CD14-positive monocyte (primary cell): ENCODE measurements around the gene QPCT. TPM values are rescaled to one million over a fixed set of nuclear protein-coding genes. Genes with fewer than 3 reads are reported as not detected.

Source experiments
- DNase-seq, 3 donors: peaks; one replicate each; pipeline ENCODE4 v3.0.0-alpha.2; 2011 to 2022
- H2AFZ ChIP-seq: 2 replicates; pipeline ENCODE4 v1.6.0; 2012; ENCODE audit warnings: mild to moderate bottlenecking, low read depth, low read length, inconsistent platforms; ENCODE audit not compliant: insufficient read depth, poor library complexity, severe bottlenecking
- H3K27ac ChIP-seq, 2 donors: 1 replicate in 1 of 2; 2 replicates in 1 of 2; pipeline ENCODE4 v1.5.1; 2012 to 2013; ENCODE audit warnings: low read length in 2 of 2, control low read depth in 1 of 2, inconsistent platforms in 1 of 2, low read depth in 1 of 2, mild to moderate bottlenecking in 1 of 2
- H3K27me3 ChIP-seq, 2 donors: one replicate each; pipeline versions ENCODE4 v1.6.0 to v1.6.1; 2011 to 2013; ENCODE audit warnings: low read length in 2 of 2; ENCODE audit not compliant: control insufficient read depth in 2 of 2, insufficient read depth in 2 of 2
- H3K36me3 ChIP-seq, 2 donors: replicated peaks in 1 of 2; 1 replicate in 1 of 2; 2 replicates in 1 of 2; pipeline versions ENCODE4 v1.5.1 to v1.6.1; 2012 to 2013; ENCODE audit warnings: low read length in 2 of 2, control low read depth in 1 of 2, inconsistent platforms in 1 of 2, mild to moderate bottlenecking in 1 of 2; ENCODE audit not compliant: insufficient read depth in 2 of 2, control insufficient read depth in 1 of 2
- H3K4me1 ChIP-seq, 2 donors: 1 replicate in 1 of 2; 2 replicates in 1 of 2; pipeline versions ENCODE4 v1.5.1 to v1.6.1; 2012 to 2013; ENCODE audit warnings: low read length in 2 of 2, control low read depth in 1 of 2, inconsistent platforms in 1 of 2, mild to moderate bottlenecking in 1 of 2, moderate library complexity in 1 of 2; ENCODE audit not compliant: insufficient read depth in 2 of 2, control insufficient read depth in 1 of 2
- H3K4me2 ChIP-seq: replicated peaks from 2 replicates; pipeline ENCODE3; 2012; ENCODE audit warnings: low read length, moderate library complexity, mild to moderate bottlenecking; ENCODE audit not compliant: poor library complexity, severe bottlenecking; ENCODE audit errors: extremely low read depth
- H3K4me3 ChIP-seq, 3 experiments: fragments of 200-600 bp in 1 of 3; sonication (generic) in 1 of 3; replicated peaks in 1 of 3; 1 replicate in 2 of 3; 2 replicates in 1 of 3; pipeline ENCODE4 v1.5.1; 2011 to 2013; ENCODE audit warnings: low read length in 3 of 3, mild to moderate bottlenecking in 3 of 3, control low read depth in 2 of 3, low read depth in 2 of 3, inconsistent platforms in 1 of 3, moderate library complexity in 1 of 3
- H3K79me2 ChIP-seq: 2 replicates; pipeline ENCODE4 v1.6.0; 2012; ENCODE audit warnings: mild to moderate bottlenecking, control low read depth, inconsistent platforms, low read length, moderate library complexity; ENCODE audit not compliant: insufficient read depth
- H3K9ac ChIP-seq: 2 replicates; pipeline ENCODE4 v1.6.0; 2017; ENCODE audit warnings: low read length, mild to moderate bottlenecking; ENCODE audit not compliant: insufficient read depth, poor library complexity, severe bottlenecking
- H3K9me3 ChIP-seq, 2 donors: replicated peaks in 1 of 2; 1 replicate in 1 of 2; 2 replicates in 1 of 2; pipeline versions ENCODE4 v1.5.1 to v1.6.1; 2012 to 2013; ENCODE audit warnings: low read length in 2 of 2, control low read depth in 1 of 2; ENCODE audit not compliant: control insufficient read depth in 1 of 2, insufficient read depth in 1 of 2
- H4K20me1 ChIP-seq: 2 replicates; pipeline ENCODE4 v1.6.0; 2012; ENCODE audit warnings: mild to moderate bottlenecking, low read length, control low read depth, moderate library complexity; ENCODE audit not compliant: insufficient read depth
- H3K27ac Mint-ChIP-seq, 7 donors: one replicate each; pipeline ENCODE4 v1.8.0; 2020; ENCODE audit warnings: mild to moderate bottlenecking in 7 of 7, mixed read lengths in 7 of 7, moderate library complexity in 6 of 7, inconsistent platforms in 2 of 7
- H3K27me3 Mint-ChIP-seq, 3 donors: one replicate each; pipeline ENCODE4 v1.8.0; 2021 to 2022; ENCODE audit warnings: low read depth in 3 of 3, mild to moderate bottlenecking in 3 of 3, mixed read lengths in 3 of 3, moderate library complexity in 3 of 3, inconsistent platforms in 1 of 3
- H3K36me3 Mint-ChIP-seq, 2 donors: one replicate each; pipeline ENCODE4 v1.8.0; 2020; ENCODE audit warnings: mixed read lengths in 2 of 2, inconsistent platforms in 1 of 2, mild to moderate bottlenecking in 1 of 2
- H3K4me1 Mint-ChIP-seq: one replicate; pipeline ENCODE4 v1.8.0; 2020; ENCODE audit warnings: mild to moderate bottlenecking, mixed read lengths
- H3K4me3 Mint-ChIP-seq, 2 donors: one replicate each; pipeline ENCODE4 v1.8.0; 2020; ENCODE audit warnings: mild to moderate bottlenecking in 2 of 2, mixed read lengths in 2 of 2, moderate library complexity in 1 of 2
- H3K9me3 Mint-ChIP-seq, 7 donors: one replicate each; pipeline ENCODE4 v1.8.0; 2020 to 2022; ENCODE audit warnings: mixed read lengths in 7 of 7, mild to moderate bottlenecking in 6 of 7, moderate library complexity in 6 of 7, inconsistent platforms in 2 of 7
- CTCF ChIP-seq: fragments of 200-600 bp; IDR thresholded peaks from one replicate; pipeline ENCODE4 v1.8.0; 2022; ENCODE audit warnings: antibody characterized with exemption, mild to moderate bottlenecking
- WGBS: methylation state at CpG from one replicate; pipeline ENCODE4 v1.1.5; 2013; ENCODE audit warnings: missing lambda C conversion rate; ENCODE audit not compliant: insufficient coverage; 5-methylcytosine and 5-hydroxymethylcytosine counted together
- intact Hi-C, 2 donors: fragments of 100-400 bp; cut with micrococcal nuclease; formaldehyde crosslinking; loops; one replicate each; pipeline versions ENCODE4 v1.15.0 to v1.15.1; 2023
- polyA plus RNA-seq, 3 donors: library from polyadenylated mRNA; depleted of rRNA in 1 of 3; unstranded in 2 of 3; stranded (reverse) in 1 of 3; fragments of 300-500 nt in 2 of 3; fragments of >200 nt in 1 of 3; fragmentation: Illumina TruSeq in 2 of 3; gene quantifications; 1 replicate in 2 of 3; 2 replicates in 1 of 3; pipeline ENCODE4 v1.2.3, GENCODE V29; 2012 to 2021

Gene QPCT
- polyA plus RNA-seq, 3 donors: 54.7 to 302 (median 272) TPM

GRCh38 chr2:37295469-37296073 is 48.9 kb upstream of the QPCT start:
- no peaks in the 10 kb centered on the region for H3K9me3 Mint-ChIP-seq
- Histone ChIP-seq H3K27ac (peak overlapping the region in 1 of 2 donors; percentile 33), H3K9ac (no peak overlapping the region), H3K79me2 (peaks cover 68% of the 10 kb centered on the region), H3K27me3 (no peaks in the 10 kb centered on the region), H4K20me1 (peaks cover 17% of the 10 kb centered on the region), H3K4me3 (no peak overlapping the region), H3K9me3 (no peaks in the 10 kb centered on the region), H3K4me1 (no peaks in the 10 kb centered on the region), H3K4me2 (no peak overlapping the region), H3K36me3 (peaks cover 12 to 31% of the 10 kb centered on the region in 2 donors), H2AFZ (no peak overlapping the region)
- TF ChIP-seq CTCF: no peak
- H3K4me3 Mint-ChIP-seq: no peak overlapping the region
- H3K27ac Mint-ChIP-seq: peak overlapping the region in 6 of 7 donors; percentile 11 to 75 (median 55)
- WGBS: no CpG with 5 or more reads among the region's 1 CpG
- peaks cover 10% of the 10 kb centered on the region for H3K4me1 Mint-ChIP-seq
- H3K27me3 Mint-ChIP-seq: no peaks in the 10 kb centered on the region
- DNase-seq: no peak
- peaks cover 18 to 33% of the 10 kb centered on the region in 2 donors for H3K36me3 Mint-ChIP-seq
- intact Hi-C loops: no loop called here

DNA sequence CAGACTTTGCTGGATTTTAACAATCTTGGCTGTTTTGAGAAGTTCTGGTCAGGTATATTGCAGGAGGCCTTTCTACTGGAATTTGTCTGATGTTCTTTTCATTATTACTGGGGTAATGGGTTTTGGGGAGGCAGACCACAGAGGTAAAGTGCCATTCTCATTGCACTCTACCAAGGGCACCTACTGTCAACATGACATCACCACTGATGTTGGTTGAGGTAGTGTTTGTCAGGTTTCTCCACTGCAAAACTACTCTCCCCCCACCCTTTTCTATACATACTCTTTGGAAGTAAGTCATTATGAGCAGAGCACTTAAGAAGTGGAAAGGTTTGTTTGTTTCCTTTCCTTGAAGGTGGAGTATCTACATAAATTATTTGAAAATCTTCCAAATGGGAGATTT is 46.8 kb upstream of the QPCT start:
- Mint-ChIP-seq H3K27me3 (no peaks in the 10 kb centered on the region), H3K4me3 (no peak overlapping the region), H3K4me1 (peaks cover 13% of the 10 kb centered on the region), H3K9me3 (no peaks in the 10 kb centered on the region), H3K27ac (peak overlapping the region in 2 of 7 donors; percentile 23 to 52), H3K36me3 (peaks cover 3 to 16% of the 10 kb centered on the region in 2 donors)
- Histone ChIP-seq H3K36me3 (peaks cover 4 to 10% of the 10 kb centered on the region in 2 donors), H3K4me1 (no peaks in the 10 kb centered on the region), H3K27ac (no peak overlapping the region), H4K20me1 (peaks cover 32% of the 10 kb centered on the region), H3K27me3 (no peaks in the 10 kb centered on the region), H3K9me3 (no peaks in the 10 kb centered on the region), H3K4me2 (no peak overlapping the region), H2AFZ (no peak overlapping the region), H3K79me2 (peaks cover 85% of the 10 kb centered on the region), H3K9ac (no peak overlapping the region), H3K4me3 (no peak overlapping the region)
- DNase-seq: no peak
- intact Hi-C loops: no loop called here
- TF ChIP-seq CTCF: no peak
